Mesendoderm (in vitro differentiated cells): Measurements from ENCODE around the gene RASGEF1C.

ENCODE experiments used
- DNase-seq: peaks from one replicate; pipeline ENCODE4 v3.0.0; 2013
- H2AK5ac ChIP-seq: 2 replicates; pipeline ENCODE4 v1.6.1; 2013; ENCODE audit warnings: low read length, inconsistent platforms
- H2BK120ac ChIP-seq: 2 replicates; pipeline ENCODE4 v1.6.1; 2013; ENCODE audit warnings: low read depth, mild to moderate bottlenecking, low read length, moderate library complexity, mixed read lengths
- H2BK15ac ChIP-seq: replicated peaks from 2 replicates; pipeline ENCODE4 v1.6.1; 2013; ENCODE audit warnings: low read depth, mild to moderate bottlenecking, moderate library complexity
- H2BK5ac ChIP-seq: 2 replicates; pipeline ENCODE4 v1.6.1; 2013; ENCODE audit warnings: low read length, inconsistent platforms
- H3K18ac ChIP-seq: 2 replicates; pipeline ENCODE4 v1.6.1; 2013; ENCODE audit warnings: mild to moderate bottlenecking, low read length, mixed read lengths
- H3K23ac ChIP-seq: one replicate; pipeline ENCODE4 v1.6.1; 2013; ENCODE audit warnings: low read length
- H3K27ac ChIP-seq: 2 replicates; pipeline ENCODE4 v1.5.1; 2013; ENCODE audit warnings: low read depth, mild to moderate bottlenecking, inconsistent platforms, low read length, moderate library complexity
- H3K27me3 ChIP-seq: 2 replicates; pipeline ENCODE4 v1.6.1; 2013; ENCODE audit warnings: low read length, control low read depth, mild to moderate bottlenecking, inconsistent platforms; ENCODE audit not compliant: insufficient read depth, poor library complexity
- H3K36me3 ChIP-seq: 2 replicates; pipeline ENCODE4 v1.6.1; 2013; ENCODE audit warnings: low read length, inconsistent platforms; ENCODE audit not compliant: control insufficient read depth, insufficient read depth
- H3K4ac ChIP-seq: one replicate; pipeline ENCODE4 v1.6.1; 2013; ENCODE audit warnings: low read depth, mild to moderate bottlenecking, low read length, moderate library complexity
- H3K4me1 ChIP-seq: 2 replicates; pipeline ENCODE4 v1.6.1; 2013; ENCODE audit warnings: low read depth, low read length, inconsistent platforms; ENCODE audit not compliant: control insufficient read depth
- H3K4me2 ChIP-seq: 2 replicates; pipeline ENCODE4 v1.6.1; 2013; ENCODE audit warnings: low read length
- H3K4me3 ChIP-seq: 2 replicates; pipeline ENCODE4 v1.5.1; 2013; ENCODE audit warnings: mild to moderate bottlenecking, low read length
- H3K56ac ChIP-seq: one replicate; pipeline ENCODE4 v1.6.1; 2013; ENCODE audit warnings: low read length
- H3K79me1 ChIP-seq: 2 replicates; pipeline ENCODE4 v1.6.1; 2013; ENCODE audit warnings: low read length, inconsistent platforms
- H3K79me2 ChIP-seq: 2 replicates; pipeline ENCODE4 v1.6.1; 2013; ENCODE audit warnings: mild to moderate bottlenecking, low read length; ENCODE audit not compliant: control insufficient read depth, insufficient read depth
- H3K9ac ChIP-seq: 2 replicates; pipeline ENCODE4 v1.6.1; 2013; ENCODE audit warnings: low read length, inconsistent platforms
- H4K5ac ChIP-seq: one replicate; pipeline ENCODE4 v1.6.1; 2013; ENCODE audit warnings: low read length
- H4K8ac ChIP-seq: one replicate; pipeline ENCODE4 v1.6.1; 2013; ENCODE audit warnings: low read depth, mild to moderate bottlenecking, control low read depth, low read length, moderate library complexity
- WGBS: extraction: QIAGEN DNeasy Blood & Tissue Kit; methylation state at CpG from one replicate; pipeline ENCODE4 v1.1.7; 2013; ENCODE audit warnings: low lambda C conversion rate, missing lambda C conversion rate; ENCODE audit not compliant: insufficient coverage; ENCODE audit errors: extremely low coverage; 5-methylcytosine and 5-hydroxymethylcytosine counted together

The RASGEF1C gene

DNA sequence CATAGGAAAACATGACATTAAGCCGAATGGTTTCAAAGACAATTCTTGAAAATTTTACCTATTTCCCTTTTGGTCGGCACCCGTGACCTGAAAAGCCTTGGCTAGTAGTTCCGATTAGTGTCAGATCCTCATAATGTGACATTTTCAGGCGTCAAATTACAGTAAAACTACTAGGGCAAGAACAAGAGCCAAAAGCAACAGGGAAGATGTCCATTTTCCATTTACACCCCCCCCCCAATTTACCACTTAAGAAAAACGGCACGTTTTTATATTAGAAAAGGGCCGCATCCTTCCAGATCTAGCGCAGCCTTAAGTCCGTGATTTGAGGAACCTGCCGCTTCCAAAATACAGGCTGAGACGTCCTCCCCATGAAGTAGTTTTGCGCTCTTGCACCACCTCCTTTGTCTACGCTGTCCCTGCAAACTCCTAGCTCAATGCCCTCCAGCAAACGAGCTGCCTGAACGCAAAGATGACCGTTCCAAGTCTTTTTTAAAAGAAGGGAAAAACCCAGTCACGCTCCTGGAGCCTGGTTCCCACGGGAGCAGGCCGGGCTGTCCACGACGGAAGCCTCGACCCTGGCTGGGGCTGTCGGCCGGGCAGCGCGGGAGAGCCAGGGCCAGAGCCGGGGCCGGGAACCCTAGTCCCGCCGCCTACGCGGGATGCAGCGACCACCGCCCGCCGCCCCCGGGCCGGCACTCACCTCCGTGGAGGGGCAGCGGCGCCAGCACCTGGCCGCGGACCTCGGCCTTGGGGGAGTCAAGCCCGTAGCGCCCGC, 138.1 kb downstream of the RASGEF1C start:
- Histone ChIP-seq H3K4me3 (peak overlapping the region; percentile 79), H3K79me1 (peaks cover 5% of the 10 kb centered on the region), H3K4ac (peak overlapping the region; percentile 90), H2AK5ac (no peak overlapping the region), H3K27ac (peak overlapping the region; percentile 64), H3K4me1 (peaks cover 10% of the 10 kb centered on the region), H3K4me2 (peak overlapping the region; percentile 84), H2BK5ac (no peak overlapping the region), H3K23ac (no peak overlapping the region), H4K8ac (no peak overlapping the region), H4K5ac (no peak overlapping the region), H3K36me3 (no peaks in the 10 kb centered on the region), H3K56ac (peak overlapping the region; percentile 96), H3K9ac (peak overlapping the region; percentile 90), H3K79me2 (peaks cover 19% of the 10 kb centered on the region), H2BK120ac (no peak overlapping the region), H3K18ac (peak overlapping the region; percentile 89), H2BK15ac (no peak overlapping the region), H3K27me3 (no peaks in the 10 kb centered on the region)
- no CpG with 5 or more reads among the region's 48 CpGs for WGBS
- DNase-seq, result peak; percentile 73

DNA sequence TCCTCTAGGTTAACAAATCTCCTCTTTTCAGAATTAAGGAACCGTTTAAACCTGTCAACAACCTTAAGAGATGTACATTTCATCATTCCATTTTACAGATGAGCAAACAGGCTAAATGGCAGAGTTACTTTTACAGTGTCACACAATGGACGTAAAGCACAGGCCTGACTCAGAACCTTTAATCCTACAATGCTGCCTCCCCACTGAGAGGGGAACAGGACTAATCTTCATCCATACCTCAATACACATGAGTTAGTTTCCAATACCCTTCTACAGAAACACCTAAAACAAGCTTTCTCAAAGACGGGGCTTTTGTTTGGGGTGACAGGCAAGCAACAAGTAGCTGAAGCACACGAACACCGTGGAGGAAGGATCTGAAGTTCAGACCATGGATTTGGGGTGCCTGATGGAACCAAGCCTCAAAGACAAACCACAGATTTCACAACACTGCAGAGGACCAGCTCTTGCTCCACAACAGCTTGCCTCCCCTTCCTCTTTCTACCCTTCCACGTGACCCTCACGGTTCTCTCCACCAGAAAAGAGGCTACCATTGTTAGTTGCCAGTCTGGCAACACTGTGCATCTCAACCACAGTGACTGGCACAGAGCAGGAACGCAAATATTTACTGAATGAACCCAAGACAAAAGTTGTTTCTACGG, 139.3 kb downstream of the RASGEF1C start:
- H3K4me2 ChIP-seq, result peak overlapping the region; percentile 51
- WGBS, result no CpG with 5 or more reads among the region's 9 CpGs
- peak overlapping the region; percentile 79 for H3K56ac ChIP-seq
- H3K4me1 ChIP-seq, result peaks cover 10% of the 10 kb centered on the region
- no peak overlapping the region for H3K4me3 ChIP-seq
- H4K5ac ChIP-seq, result no peak overlapping the region
- H3K79me1 ChIP-seq, result peaks cover 5% of the 10 kb centered on the region
- no peak overlapping the region for H3K4ac ChIP-seq
- no peak overlapping the region for H3K27ac ChIP-seq
- H2BK120ac ChIP-seq, result no peak overlapping the region
- H3K79me2 ChIP-seq, result peaks cover 20% of the 10 kb centered on the region
- no peak overlapping the region for H3K18ac ChIP-seq
- peak overlapping the region; percentile 43 for H2AK5ac ChIP-seq
- peak overlapping the region; percentile 22 for H2BK5ac ChIP-seq
- peak; percentile 81 for DNase-seq
- H3K9ac ChIP-seq, result peak overlapping the region; percentile 90
- no peak overlapping the region for H2BK15ac ChIP-seq
- H3K23ac ChIP-seq, result no peak overlapping the region
- no peaks in the 10 kb centered on the region for H3K27me3 ChIP-seq
- H3K36me3 ChIP-seq, result no peaks in the 10 kb centered on the region
- no peak overlapping the region for H4K8ac ChIP-seq

DNA sequence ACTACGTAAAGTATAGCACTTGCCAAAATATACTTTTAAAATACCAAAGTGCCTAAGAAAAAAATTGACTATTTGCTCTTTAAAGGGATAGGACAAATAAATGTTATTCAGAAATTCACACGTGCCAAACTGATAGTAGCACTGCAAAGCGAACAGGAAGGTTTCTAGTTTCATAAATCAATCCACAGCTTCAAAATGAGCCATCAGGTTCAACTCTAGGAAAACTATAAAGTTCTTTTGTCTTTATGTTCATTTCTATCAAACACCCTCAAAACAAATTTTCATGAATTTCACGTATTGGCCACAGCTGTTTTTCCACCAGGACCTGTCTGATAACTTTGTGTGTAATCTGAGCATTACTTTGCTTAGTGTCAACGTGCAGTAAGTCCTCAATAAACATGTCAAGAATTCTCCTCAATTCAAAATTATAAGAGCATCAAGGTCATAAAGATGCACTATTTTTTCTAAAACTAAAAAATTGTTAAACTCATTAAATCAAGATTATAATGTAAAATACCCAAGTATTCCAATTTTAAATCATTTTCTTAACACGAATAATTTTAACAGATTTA, 140.4 kb downstream of the RASGEF1C start:
- no peak overlapping the region for H3K27ac ChIP-seq
- WGBS, result 100% methylated on average over 1 of the region's 6 CpGs

DNA sequence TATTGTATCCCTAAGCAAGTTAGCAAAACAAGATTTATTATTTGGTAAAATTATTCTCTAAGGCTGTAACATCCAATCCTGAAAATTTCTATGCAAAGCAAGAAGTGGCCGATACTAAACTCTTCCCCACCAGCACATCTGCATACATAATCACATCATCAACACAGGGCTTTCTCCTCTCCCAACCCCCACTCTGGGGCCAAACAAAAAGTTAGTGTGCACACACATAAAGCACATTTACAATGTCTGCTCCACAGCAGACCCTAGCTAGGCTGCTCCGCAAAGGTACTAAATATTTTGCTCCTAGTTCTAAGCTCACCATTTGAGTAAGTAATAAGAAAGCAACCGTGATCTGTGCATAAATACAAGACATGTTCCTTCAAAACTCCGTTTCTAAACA, 141.0 kb downstream of the RASGEF1C start:
- Histone ChIP-seq H2BK120ac (no peak overlapping the region), H3K79me2 (peaks cover 28% of the 10 kb centered on the region), H3K36me3 (no peaks in the 10 kb centered on the region), H3K27ac (no peak overlapping the region), H3K4me1 (peaks cover 10% of the 10 kb centered on the region), H3K4ac (no peak overlapping the region), H3K9ac (peak overlapping the region; percentile 27), H4K8ac (no peak overlapping the region), H2AK5ac (no peak overlapping the region), H3K27me3 (no peaks in the 10 kb centered on the region), H3K79me1 (peaks cover 5% of the 10 kb centered on the region), H3K56ac (peak overlapping the region; percentile 37), H2BK15ac (no peak overlapping the region), H3K4me3 (no peak overlapping the region), H3K23ac (no peak overlapping the region), H3K4me2 (peak overlapping the region; percentile 10), H3K18ac (no peak overlapping the region), H4K5ac (no peak overlapping the region), H2BK5ac (no peak overlapping the region)
- WGBS, result no CpG with 5 or more reads among the region's 4 CpGs
- no peak for DNase-seq

More for the DNA sequence above, 140.4 kb downstream of the RASGEF1C start:
- no peak overlapping the region for H2BK5ac ChIP-seq
- peaks cover 26% of the 10 kb centered on the region for H3K79me2 ChIP-seq
- H3K23ac ChIP-seq, result no peak overlapping the region
- no peak overlapping the region for H2BK120ac ChIP-seq
- no peak for DNase-seq
- H3K36me3 ChIP-seq, result no peaks in the 10 kb centered on the region
- H3K4me2 ChIP-seq, result no peak overlapping the region
- H2BK15ac ChIP-seq, result no peak overlapping the region
- H3K27me3 ChIP-seq, result no peaks in the 10 kb centered on the region
- peaks cover 5% of the 10 kb centered on the region for H3K79me1 ChIP-seq
- no peak overlapping the region for H4K8ac ChIP-seq
- H3K18ac ChIP-seq, result no peak overlapping the region
- H3K9ac ChIP-seq, result no peak overlapping the region
- no peak overlapping the region for H3K4ac ChIP-seq
- H4K5ac ChIP-seq, result no peak overlapping the region
- no peak overlapping the region for H3K56ac ChIP-seq
- peaks cover 10% of the 10 kb centered on the region for H3K4me1 ChIP-seq
- H3K4me3 ChIP-seq, result no peak overlapping the region
- H2AK5ac ChIP-seq, result no peak overlapping the region

DNA sequence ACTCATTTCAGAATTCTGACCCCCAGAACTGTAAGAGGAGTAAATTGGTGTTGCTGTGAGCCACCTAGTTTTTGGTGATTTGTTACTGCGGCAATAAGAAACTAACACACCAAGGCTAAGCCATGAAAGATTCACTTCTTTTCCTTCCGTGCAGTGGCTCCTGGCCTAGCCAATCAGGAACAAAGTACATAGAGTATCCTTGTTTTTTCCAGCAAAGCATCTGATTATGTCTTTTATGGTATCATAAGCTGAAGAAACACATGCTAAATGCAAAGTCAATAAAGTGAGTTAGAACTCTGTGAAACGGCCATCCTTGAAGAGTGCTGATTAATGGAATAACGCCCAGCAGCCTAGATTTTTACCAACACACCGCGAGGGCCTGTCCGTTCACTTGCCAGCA, 148.8 kb downstream of the RASGEF1C start:
- peaks cover 19% of the 10 kb centered on the region for H3K79me2 ChIP-seq
- no peak overlapping the region for H3K4me2 ChIP-seq
- H3K4me1 ChIP-seq, result peaks cover 10% of the 10 kb centered on the region
- no peak overlapping the region for H3K27ac ChIP-seq
- H3K4ac ChIP-seq, result no peak overlapping the region
- H3K56ac ChIP-seq, result no peak overlapping the region
- no peak overlapping the region for H2BK5ac ChIP-seq
- no peak overlapping the region for H4K5ac ChIP-seq
- H3K27me3 ChIP-seq, result no peaks in the 10 kb centered on the region
- no peak overlapping the region for H2AK5ac ChIP-seq
- no peak overlapping the region for H3K23ac ChIP-seq
- H4K8ac ChIP-seq, result no peak overlapping the region
- H2BK15ac ChIP-seq, result no peak overlapping the region
- H3K18ac ChIP-seq, result peak overlapping the region; percentile 29
- H3K36me3 ChIP-seq, result no peaks in the 10 kb centered on the region
- H3K9ac ChIP-seq, result no peak overlapping the region
- no peak overlapping the region for H2BK120ac ChIP-seq
- H3K79me1 ChIP-seq, result peaks cover 4% of the 10 kb centered on the region
- no peak for DNase-seq
- H3K4me3 ChIP-seq, result no peak overlapping the region
- WGBS, result no CpG with 5 or more reads among the region's 7 CpGs
